H1 (cell line): Measurements from ENCODE around the gene SSRP1.

ENCODE experiments used
- ATF2 ChIP-seq: IDR thresholded peaks from 2 replicates; pipeline ENCODE4 v1.6.1; 2012; ENCODE audit warnings: low read length, inconsistent platforms
- CBX5 ChIP-seq: fragments of 300-800, 300-1000 bp; sonication (generic); IDR thresholded peaks from 2 replicates; pipeline ENCODE4 v1.7.1; 2016; ENCODE audit warnings: antibody characterized with exemption, low read length, low read depth
- CTCF ChIP-seq, 3 experiments: IDR thresholded peaks; 1 replicate in 2 of 3; 2 replicates in 1 of 3; pipeline versions ENCODE4 v1.5.1 to v1.6.1; 2011; ENCODE audit warnings: low read length in 3 of 3, mild to moderate bottlenecking in 3 of 3, inconsistent platforms in 2 of 3, low read depth in 1 of 3, moderate library complexity in 1 of 3; ENCODE audit not compliant: insufficient read depth in 1 of 3; ENCODE audit errors: control extremely low read depth in 1 of 3
- EGR1 ChIP-seq: IDR thresholded peaks from 2 replicates; pipeline ENCODE4 v1.6.1; 2011; ENCODE audit warnings: low read depth, low read length, borderline replicate concordance
- EP300 ChIP-seq, 2 experiments: IDR thresholded peaks; 1 replicate in 1 of 2; 2 replicates in 1 of 2; pipeline ENCODE4 v1.6.1; 2011 to 2012; ENCODE audit warnings: low read depth in 2 of 2, low read length in 2 of 2, mild to moderate bottlenecking in 2 of 2, borderline replicate concordance in 1 of 2, inconsistent platforms in 1 of 2, moderate library complexity in 1 of 2
- GTF2F1 ChIP-seq: IDR thresholded peaks from 2 replicates; pipeline ENCODE4 v1.6.1; 2012; ENCODE audit warnings: low read depth, low read length, improper control_type of control experiment, borderline replicate concordance
- JUN ChIP-seq: IDR thresholded peaks from 2 replicates; pipeline ENCODE4 v1.6.1; 2011; ENCODE audit warnings: low read depth, mild to moderate bottlenecking, improper control_type of control experiment, low read length
- POLR2A ChIP-seq, 2 experiments: IDR thresholded peaks; 1 replicate in 1 of 2; 2 replicates in 1 of 2; pipeline ENCODE4 v1.6.1; 2011; ENCODE audit warnings: low read depth in 2 of 2, low read length in 2 of 2, mild to moderate bottlenecking in 2 of 2; ENCODE audit errors: control extremely low read depth in 1 of 2
- POLR2AphosphoS5 ChIP-seq: IDR thresholded peaks from 2 replicates; pipeline ENCODE4 v1.6.1; 2011; ENCODE audit warnings: low read depth, low read length
- RAD21 ChIP-seq, 2 experiments: IDR thresholded peaks in 1 of 2; conservative IDR thresholded peaks in 1 of 2; 2 replicates each; pipeline ENCODE4 v1.6.1; 2011; ENCODE audit warnings: low read depth in 2 of 2, low read length in 2 of 2, improper control_type of control experiment in 1 of 2, inconsistent platforms in 1 of 2, mild to moderate bottlenecking in 1 of 2, moderate library complexity in 1 of 2
- RNF2 ChIP-seq: fragments of 200-900, 300-1000 bp; sonication (generic); IDR thresholded peaks from 2 replicates; pipeline ENCODE4 v1.7.1; 2016; ENCODE audit warnings: borderline replicate concordance, low read depth, mild to moderate bottlenecking, antibody characterized with exemption, low read length; ENCODE audit not compliant: poor library complexity, severe bottlenecking; ENCODE audit errors: missing control alignments
- SIRT6 ChIP-seq: IDR thresholded peaks from one replicate; pipeline ENCODE4 v1.7.1; 2012; ENCODE audit warnings: low read length, inconsistent platforms

GRCh38 chr11:57287884-57288283 lies 47.8 kb downstream of the SSRP1 start:
- TF ChIP-seq POLR2A (IDR thresholded peaks at IDR 0.05; ENCODE audit: control extremely low read depth in 1 of 2, low read depth in 2 of 2, low read length in 2 of 2): no peak
- TF ChIP-seq ATF2: no peak
- no peak for TF ChIP-seq JUN
- TF ChIP-seq EP300 (IDR thresholded peaks at IDR 0.05; ENCODE audit: borderline replicate concordance in 1 of 2, low read depth in 2 of 2, low read length in 2 of 2): no peak
- TF ChIP-seq CTCF (IDR thresholded peaks at IDR 0.05; ENCODE audit: control extremely low read depth in 1 of 3, insufficient read depth in 1 of 3, low read depth in 1 of 3, low read length in 3 of 3): no peak
- no peak for TF ChIP-seq GTF2F1
- no peak for TF ChIP-seq SIRT6
- TF ChIP-seq RNF2: no peak
- TF ChIP-seq CBX5: no peak
- no peak for TF ChIP-seq POLR2AphosphoS5
- TF ChIP-seq RAD21 (IDR thresholded peaks at IDR 0.05 in 1 of 2, conservative IDR thresholded peaks at IDR 0.05 in 1 of 2; ENCODE audit: low read depth in 2 of 2, low read length in 2 of 2): no peak
- no peak for TF ChIP-seq EGR1
